K562 (cell line): ENCODE data around the gene EVI5L. TPM values are rescaled to one million over a fixed set of nuclear protein-coding genes. Genes with fewer than 3 reads are reported as not detected.
A peak's percentile ranks its signal among the peaks of the same experiment; 100 is the strongest.

Experiments
- CGGBP1 ChIP-seq: fragments of 250-450 bp; sonication (Bioruptor Pico); IDR thresholded peaks from 2 replicates; pipeline ENCODE4 v1.9.0; 2021; ENCODE audit warnings: mild to moderate bottlenecking
- E2F6 ChIP-seq, 2 experiments: IDR thresholded peaks; 2 replicates each; pipeline ENCODE4 v1.6.1; 2011; ENCODE audit warnings: borderline replicate concordance in 1 of 2, control low read depth in 1 of 2, low read depth in 1 of 2, low read length in 1 of 2, mild to moderate bottlenecking in 1 of 2, mixed read lengths in 1 of 2, moderate library complexity in 1 of 2; ENCODE audit not compliant: insufficient read depth in 1 of 2, insufficient read length in 1 of 2, poor library complexity in 1 of 2, severe bottlenecking in 1 of 2; ENCODE audit errors: extremely low read depth in 1 of 2
- ETS1 ChIP-seq: conservative IDR thresholded peaks from 2 replicates; pipeline ENCODE4 v1.6.1; 2011; ENCODE audit warnings: low read depth, mild to moderate bottlenecking, low read length; ENCODE audit not compliant: control insufficient read depth
- MECOM ChIP-seq: fragments of 250-450 bp; sonication (Bioruptor Pico); IDR thresholded peaks from 2 replicates; pipeline ENCODE4 v1.8.0; 2022; ENCODE audit warnings: inconsistent platforms
- POLR2H ChIP-seq: IDR thresholded peaks from 2 replicates; pipeline ENCODE4 v1.6.1; 2016; ENCODE audit warnings: missing genetic modification characterization, low read depth, mild to moderate bottlenecking, control low read depth, missing compliant biosample characterization, moderate library complexity
- REST ChIP-seq, 2 experiments: fragments of 450-650 bp; formaldehyde crosslinking in 1 of 2; IDR thresholded peaks; 2 replicates each; pipeline versions ENCODE4 v1.4.0 to v1.6.1; 2014 to 2020; ENCODE audit warnings: mild to moderate bottlenecking in 2 of 2, borderline replicate concordance in 1 of 2, low read depth in 1 of 2
- RFX5 ChIP-seq: IDR thresholded peaks from 2 replicates; pipeline ENCODE4 v1.6.1; 2011; ENCODE audit warnings: low read depth, mild to moderate bottlenecking, improper control_type of control experiment, low read length
- SETDB1 ChIP-seq: IDR thresholded peaks from one replicate; pipeline ENCODE4 v1.6.1; 2012; ENCODE audit warnings: low read length, control low read depth, inconsistent platforms
- TFAP4 ChIP-seq: sonication (generic); formaldehyde crosslinking; IDR thresholded peaks from 2 replicates; pipeline ENCODE4 v1.8.0; 2022; ENCODE audit warnings: missing genetic modification reagents, mild to moderate bottlenecking, moderate library complexity, borderline replicate concordance
- ZNF280A ChIP-seq: fragments of 450-650 bp; IDR thresholded peaks from 2 replicates; pipeline ENCODE4 v1.6.1; 2018; ENCODE audit warnings: mild to moderate bottlenecking, low read depth; ENCODE audit not compliant: partially characterized antibody
- ZNF79 ChIP-seq: fragments of 250-450 bp; sonication (Bioruptor Pico); IDR thresholded peaks from 2 replicates; pipeline ENCODE4 v1.4.0; 2020; ENCODE audit warnings: low read depth, mild to moderate bottlenecking, moderate library complexity
- polyA plus RNA-seq, 8 experiments: library from polyadenylated mRNA; depleted of rRNA in 4 of 8; stranded (reverse) in 5 of 8; unstranded in 3 of 8; fragments of >200 nt; fragmentation: Nextera tagmentation in 2 of 8; fragmentation: Illumina TruSeq in 1 of 8; extraction: Ambion mirVana in 2 of 8; extraction: Trizol in 1 of 8; gene quantifications; 2 replicates each; pipeline versions ENCODE4 v1.2.1 to v1.2.3, GENCODE V29; 2011 to 2014; ENCODE audit warnings: inconsistent platforms in 1 of 8, missing spikeins in 1 of 8
- total RNA-seq, 7 experiments: library from RNA; depleted of rRNA in 6 of 7; stranded (reverse); fragments of >200 nt in 6 of 7; fragmentation: Illumina TruSeq in 2 of 7; extraction: Trizol in 2 of 7; gene quantifications; 2 replicates each; pipeline versions ENCODE4 v1.2.1 to v1.2.3, GENCODE V29; 2011 to 2021; ENCODE audit warnings: low replicate concordance in 1 of 7

Gene EVI5L
- total and polyA plus RNA-seq, 9 of the 15 experiments (the other 6 are each of a cell fraction or from before 2014, with no cell fraction given), result 0.69 to 1.8 (median 1.2) TPM; not detected in 2

- peak in 1 of 2 experiments; percentile 70 for TF ChIP-seq E2F6 (IDR thresholded peaks at IDR 0.05; ENCODE audit: borderline replicate concordance in 1 of 2, extremely low read depth in 1 of 2, insufficient read depth in 1 of 2, insufficient read length in 1 of 2, low read depth in 1 of 2, low read length in 1 of 2, poor library complexity in 1 of 2, severe bottlenecking in 1 of 2)
- TF ChIP-seq MECOM (CRISPR knock-in tag), result no peak
- TF ChIP-seq POLR2H, result no peak
- TF ChIP-seq ETS1, result no peak; the same call in 1 of the 2 replicates
- TF ChIP-seq TFAP4, result peak; percentile 64
- TF ChIP-seq SETDB1, result no peak
- TF ChIP-seq REST (IDR thresholded peaks at IDR 0.05; ENCODE audit: borderline replicate concordance), result no peak
- no peak for TF ChIP-seq REST (CRISPR knock-in tag; IDR thresholded peaks at IDR 0.05; ENCODE audit: low read depth)
- TF ChIP-seq RFX5, result no peak
- no peak for TF ChIP-seq ZNF280A
- TF ChIP-seq ZNF79, result no peak
- TF ChIP-seq CGGBP1, result no peak
Measured at GRCh38 chr19:7869453-7869909, 39.5 kb downstream of the EVI5L start (continued).
